T-helper 17 cell (primary cell): ENCODE measurements around the gene DOP1A. TPM values are rescaled to one million over a fixed set of nuclear protein-coding genes. Genes with fewer than 3 reads are reported as not detected.

ENCODE experiments used
- ATAC-seq: fragments of 150-1000 bp; cut with Tn5 transposase; 2 replicates; pipeline ENCODE4 v1.10.0; 2021; ENCODE audit warnings: mild to moderate bottlenecking, moderate library complexity
- DNase-seq, 3 donors: peaks; one replicate each; pipeline versions ENCODE4 v3.0.0 to v3.0.0-alpha.2; 2020 to 2021
- H3K9me3 ChIP-seq: one replicate; pipeline ENCODE4 v1.7.0; 2013; ENCODE audit warnings: low read length, mild to moderate bottlenecking; ENCODE audit not compliant: control insufficient read depth, poor library complexity, severe bottlenecking
- H3K27ac Mint-ChIP-seq: one replicate; pipeline ENCODE4 v1.8.0; 2022; ENCODE audit warnings: mild to moderate bottlenecking, moderate library complexity, mixed read lengths
- H3K27me3 Mint-ChIP-seq: one replicate; pipeline ENCODE4 v1.8.0; 2022; ENCODE audit warnings: mixed read lengths
- H3K36me3 Mint-ChIP-seq: one replicate; pipeline ENCODE4 v1.8.0; 2022; ENCODE audit warnings: low read depth, mixed read lengths
- H3K4me1 Mint-ChIP-seq: one replicate; pipeline ENCODE4 v1.8.0; 2022; ENCODE audit warnings: mild to moderate bottlenecking, mixed read lengths
- H3K4me3 Mint-ChIP-seq: one replicate; pipeline ENCODE4 v1.8.0; 2022; ENCODE audit warnings: mild to moderate bottlenecking, moderate library complexity, mixed read lengths
- total RNA-seq, 4 donors: library from RNA in 2 of 4; stranded (reverse) in 2 of 4; gene quantifications; one replicate each; pipeline ENCODE4 v1.2.3 and lab custom pipeline; 2022 to 2026

DOP1A gene
- total RNA-seq, 2 donors from 2014 or later: 18.9 to 19.2 TPM

- H3K9me3 ChIP-seq: no peaks in the 10 kb centered on the region
- Mint-ChIP-seq H3K36me3 (no peaks in the 10 kb centered on the region), H3K4me3 (no peak overlapping the region), H3K27ac (no peak overlapping the region), H3K27me3 (no peaks in the 10 kb centered on the region), H3K4me1 (peaks cover 8% of the 10 kb centered on the region)
- peak; percentile 40 for ATAC-seq
- DNase-seq: no peak
Measured at GRCh38 chr6:83199173-83199862, 131.8 kb downstream of the DOP1A start.

GRCh38 chr6:83199863-83200225, 132.4 kb downstream of the DOP1A start:
- no peak for ATAC-seq
- Mint-ChIP-seq H3K4me3 (no peak overlapping the region), H3K4me1 (peaks cover 6% of the 10 kb centered on the region), H3K27ac (no peak overlapping the region), H3K36me3 (no peaks in the 10 kb centered on the region), H3K27me3 (no peaks in the 10 kb centered on the region)
- DNase-seq: no peak
- H3K9me3 ChIP-seq: no peaks in the 10 kb centered on the region

GRCh38 chr6:83202031-83202430, 134.6 kb downstream of the DOP1A start:
- H3K4me3 Mint-ChIP-seq: no peak overlapping the region
- ATAC-seq (no peak), DNase-seq (no peak)
- H3K27ac Mint-ChIP-seq: no peak overlapping the region
- H3K4me1 Mint-ChIP-seq: peaks cover 3% of the 10 kb centered on the region
- no peaks in the 10 kb centered on the region for H3K9me3 ChIP-seq
- peaks cover 10% of the 10 kb centered on the region for H3K27me3 Mint-ChIP-seq
- H3K36me3 Mint-ChIP-seq: peaks cover 6% of the 10 kb centered on the region

- H3K9me3 ChIP-seq: no peaks in the 10 kb centered on the region
- Mint-ChIP-seq H3K27ac (peak overlapping the region; percentile 32), H3K27me3 (peaks cover 27% of the 10 kb centered on the region), H3K4me3 (no peak overlapping the region), H3K36me3 (peaks cover 3% of the 10 kb centered on the region), H3K4me1 (peaks cover 10% of the 10 kb centered on the region)
- DNase-seq: peak in 2 of 3 donors; percentile 18 to 24
- ATAC-seq: peak; percentile 99
Measured at GRCh38 chr6:83215131-83216047, 147.9 kb downstream of the DOP1A start.

- H3K9me3 ChIP-seq: no peaks in the 10 kb centered on the region
- ATAC-seq (no peak), DNase-seq (no peak)
- H3K27ac Mint-ChIP-seq: peak overlapping the region; percentile 32
- H3K36me3 Mint-ChIP-seq: peaks cover 3% of the 10 kb centered on the region
- no peak overlapping the region for H3K4me3 Mint-ChIP-seq
- peaks cover 13% of the 10 kb centered on the region for H3K4me1 Mint-ChIP-seq
- peaks cover 22% of the 10 kb centered on the region for H3K27me3 Mint-ChIP-seq
Measured at GRCh38 chr6:83216806-83217205, 149.3 kb downstream of the DOP1A start.

Other genes with a start within 250 kb of the DOP1A start
- 1 to 10 TPM; 5.0 to 7.0 TPM for gene UBE3D, start 1.8 kb upstream of the DOP1A start, total RNA-seq
- 10 to 100 TPM; 18.6 TPM for gene PGM3, start 125.6 kb downstream of the DOP1A start, total RNA-seq
- 1 to 10 TPM; 1.5 to 1.8 TPM for gene RWDD2A, start 125.7 kb downstream of the DOP1A start, total RNA-seq